CD8-positive, alpha-beta memory T cell (primary cell): ENCODE data around the gene ATP11A. TPM values are rescaled to one million over a fixed set of nuclear protein-coding genes. Genes with fewer than 3 reads are reported as not detected.
A peak's percentile ranks its signal among the peaks of the same experiment; 100 is the strongest.

ENCODE experiments used
- CTCF ChIA-PET: fragments of 350-600 bp; sonication (Branson Sonifier 250); formaldehyde crosslinking; loops from one replicate; lab custom pipeline; 2021; ENCODE audit warnings: antibody characterized with exemption; lab: Charles Lee
- POLR2A ChIA-PET: fragments of 350-600 bp; sonication (Branson Sonifier 250); formaldehyde crosslinking; loops from one replicate; lab custom pipeline; 2021; ENCODE audit warnings: antibody characterized with exemption; lab: Charles Lee
- DNase-seq, 5 donors: peaks; one replicate each; pipeline versions ENCODE4 v3.0.0 to v3.0.0-alpha.2; 2020 to 2022; ENCODE audit warnings: mixed read lengths in 1 of 5
- H3K27ac ChIP-seq: one replicate; pipeline ENCODE4 v1.7.0; 2013; ENCODE audit warnings: low read depth, mild to moderate bottlenecking, low read length, moderate library complexity
- H3K27me3 ChIP-seq: 2 replicates; pipeline ENCODE4 v1.7.0; 2013; ENCODE audit warnings: low read length, mild to moderate bottlenecking; ENCODE audit not compliant: insufficient read depth, poor library complexity, severe bottlenecking
- H3K36me3 ChIP-seq: 2 replicates; pipeline ENCODE4 v1.7.0; 2013; ENCODE audit warnings: mild to moderate bottlenecking, low read length, moderate library complexity; ENCODE audit not compliant: insufficient read depth
- H3K4me1 ChIP-seq: 2 replicates; pipeline ENCODE4 v1.7.0; 2013; ENCODE audit warnings: mild to moderate bottlenecking, low read length, moderate library complexity; ENCODE audit not compliant: insufficient read depth
- H3K4me3 ChIP-seq: 2 replicates; pipeline ENCODE4 v1.7.0; 2013; ENCODE audit warnings: mild to moderate bottlenecking, low read length
- H3K9me3 ChIP-seq: 2 replicates; pipeline ENCODE4 v1.7.0; 2013; ENCODE audit warnings: mild to moderate bottlenecking, low read length
- H3K27ac Mint-ChIP-seq, 8 donors: one replicate each; pipeline ENCODE4 v1.8.0; 2020 to 2021; ENCODE audit warnings: mixed read lengths in 8 of 8, mild to moderate bottlenecking in 6 of 8, inconsistent platforms in 3 of 8, moderate library complexity in 3 of 8
- H3K27me3 Mint-ChIP-seq, 2 donors: one replicate each; pipeline ENCODE4 v1.8.0; 2020 to 2021; ENCODE audit warnings: mixed read lengths in 2 of 2, mild to moderate bottlenecking in 1 of 2, moderate library complexity in 1 of 2
- H3K36me3 Mint-ChIP-seq, 3 donors: one replicate each; pipeline ENCODE4 v1.8.0; 2020 to 2021; ENCODE audit warnings: mixed read lengths in 3 of 3, inconsistent platforms in 1 of 3, mild to moderate bottlenecking in 1 of 3
- H3K4me1 Mint-ChIP-seq, 3 donors: one replicate each; pipeline ENCODE4 v1.8.0; 2020 to 2021; ENCODE audit warnings: mixed read lengths in 3 of 3, inconsistent platforms in 1 of 3, mild to moderate bottlenecking in 1 of 3
- H3K4me3 Mint-ChIP-seq, 7 donors: one replicate each; pipeline ENCODE4 v1.8.0; 2020 to 2021; ENCODE audit warnings: mixed read lengths in 7 of 7, mild to moderate bottlenecking in 6 of 7, moderate library complexity in 4 of 7, inconsistent platforms in 2 of 7
- H3K9me3 Mint-ChIP-seq, 5 donors: one replicate each; pipeline ENCODE4 v1.8.0; 2020 to 2022; ENCODE audit warnings: mixed read lengths in 5 of 5, mild to moderate bottlenecking in 3 of 5, moderate library complexity in 2 of 5, inconsistent platforms in 1 of 5
- polyA plus RNA-seq: library from polyadenylated mRNA; unstranded; fragments of 300-500 nt; fragmentation: Illumina TruSeq; gene quantifications from one replicate; pipeline ENCODE4 v1.2.3, GENCODE V29; 2021
- total RNA-seq, 2 experiments: library from RNA; stranded (reverse); gene quantifications; one replicate each; pipeline ENCODE4 v1.2.3, GENCODE V29; 2021

The ATP11A gene
- total and polyA plus RNA-seq, 3 experiments from 2014 or later, result 4.5 to 34.6 (median 34.0) TPM

DNA sequence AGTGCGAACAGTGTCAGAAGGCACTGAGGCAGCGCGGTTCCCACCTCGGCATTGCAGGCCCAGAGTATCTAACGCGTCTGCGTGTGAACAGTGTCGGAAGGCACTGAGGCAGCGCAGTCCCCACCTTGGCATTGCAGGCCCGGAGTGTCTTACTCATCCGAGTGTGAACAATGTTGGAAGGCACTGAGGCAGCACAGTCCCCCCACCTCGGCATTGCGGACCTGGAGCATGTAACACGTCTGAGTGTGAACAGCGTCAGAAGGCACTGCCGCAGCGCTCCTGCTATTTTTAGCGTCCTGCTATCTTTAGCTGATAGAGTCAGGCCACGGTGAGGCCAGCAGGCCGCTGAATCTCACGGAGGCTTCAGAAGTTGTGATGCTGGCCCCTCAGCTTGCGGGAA lies 39.6 kb downstream of the ATP11A start:
- CTCF ChIA-PET, result no interaction called here
- Histone ChIP-seq H3K27ac (no peak overlapping the region), H3K36me3 (no peaks in the 10 kb centered on the region), H3K9me3 (no peaks in the 10 kb centered on the region), H3K4me1 (peaks cover 14% of the 10 kb centered on the region), H3K4me3 (no peak overlapping the region), H3K27me3 (no peaks in the 10 kb centered on the region)
- peaks cover 12 to 30% (median 26%) of the 10 kb centered on the region in 3 donors for H3K4me1 Mint-ChIP-seq
- POLR2A ChIA-PET, result no interaction called here
- H3K4me3 Mint-ChIP-seq, result no peak overlapping the region
- H3K27me3 Mint-ChIP-seq, result no peaks in the 10 kb centered on the region
- no peak for DNase-seq
- H3K27ac Mint-ChIP-seq, result no peak overlapping the region
- no peaks in the 10 kb centered on the region for H3K9me3 Mint-ChIP-seq
- H3K36me3 Mint-ChIP-seq, result no peaks in the 10 kb centered on the region

DNA sequence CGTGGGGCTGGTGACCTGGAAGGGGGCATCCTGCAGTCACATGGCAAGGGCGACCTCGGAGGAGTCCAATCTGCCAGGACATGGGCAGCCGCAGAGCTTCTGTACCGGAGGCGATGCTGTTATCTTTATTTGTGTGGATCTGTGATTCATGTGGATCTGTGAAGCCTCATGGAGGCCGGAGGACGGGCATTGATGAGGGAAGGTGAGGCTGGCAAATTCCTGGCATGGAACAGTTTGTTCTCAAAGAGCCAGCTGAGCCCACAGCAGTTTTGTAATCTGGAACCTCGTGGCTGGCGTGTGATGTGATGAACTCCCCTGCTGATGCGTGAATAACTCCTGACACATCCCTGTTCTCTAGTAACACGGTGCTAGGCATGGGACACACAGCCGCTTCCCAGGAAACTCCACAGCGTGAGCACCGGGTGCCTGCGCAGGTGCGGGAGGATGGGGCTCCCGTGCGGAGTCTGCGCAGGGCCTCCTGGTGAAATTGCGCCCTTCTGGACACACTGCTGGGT lies 40.4 kb downstream of the ATP11A start:
- DNase-seq, result no peak
- H3K9me3 Mint-ChIP-seq, result no peaks in the 10 kb centered on the region
- Histone ChIP-seq H3K4me3 (no peak overlapping the region), H3K27ac (no peak overlapping the region), H3K27me3 (no peaks in the 10 kb centered on the region), H3K9me3 (no peaks in the 10 kb centered on the region), H3K4me1 (peaks cover 14% of the 10 kb centered on the region), H3K36me3 (no peaks in the 10 kb centered on the region)
- H3K27me3 Mint-ChIP-seq, result no peaks in the 10 kb centered on the region
- peaks cover 10 to 24% (median 22%) of the 10 kb centered on the region in 3 donors for H3K4me1 Mint-ChIP-seq
- CTCF ChIA-PET, result no interaction called here
- POLR2A ChIA-PET, result no interaction called here
- H3K4me3 Mint-ChIP-seq, result no peak overlapping the region
- H3K27ac Mint-ChIP-seq, result no peak overlapping the region
- no peaks in the 10 kb centered on the region for H3K36me3 Mint-ChIP-seq

DNA sequence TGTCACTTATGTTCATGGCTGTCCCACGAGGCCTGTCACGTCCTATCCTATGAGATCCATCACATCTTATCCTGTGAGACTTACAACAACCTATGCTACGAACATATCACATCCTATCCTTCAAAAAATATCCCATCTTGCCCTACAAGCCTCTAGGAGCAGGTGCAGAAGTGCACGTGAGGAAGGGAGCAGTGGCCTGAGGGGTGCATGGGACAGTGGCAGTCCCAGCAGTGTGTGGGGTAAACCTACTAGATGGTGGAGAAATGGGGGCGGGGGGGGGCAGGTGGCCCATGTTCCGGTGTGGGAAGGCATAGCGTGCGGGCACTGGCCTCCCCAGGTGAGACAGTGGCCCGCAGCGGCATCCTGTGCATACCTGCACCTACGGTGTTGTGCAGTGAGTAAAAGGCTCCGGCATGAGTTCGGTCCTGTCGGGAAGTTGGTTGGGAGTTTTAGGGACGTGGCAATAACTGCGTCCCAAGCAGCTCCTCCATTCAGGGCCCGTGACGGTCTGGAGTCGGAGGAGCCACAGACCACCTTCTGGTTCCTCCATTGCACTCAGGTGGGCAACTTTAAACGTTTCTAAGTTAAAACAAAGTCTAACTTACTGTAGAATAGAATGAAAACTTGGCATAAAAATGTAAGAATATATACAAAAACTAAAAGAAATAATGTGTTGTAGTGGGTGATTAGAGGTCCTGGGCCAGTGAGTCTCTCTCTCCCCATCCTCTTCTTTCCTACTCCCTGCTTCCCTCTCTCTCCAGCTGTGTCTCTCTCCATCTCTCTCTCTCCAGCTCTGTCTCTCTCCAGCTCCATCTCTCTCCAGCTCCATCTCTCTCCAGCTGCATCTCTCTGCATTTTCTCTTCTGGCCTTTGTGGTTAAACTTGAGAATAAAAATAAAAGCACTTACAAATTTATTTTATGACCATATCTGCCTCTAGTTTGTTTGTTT lies 42.1 kb downstream of the ATP11A start:
- Histone ChIP-seq H3K36me3 (no peaks in the 10 kb centered on the region), H3K27ac (no peak overlapping the region), H3K4me1 (no peaks in the 10 kb centered on the region), H3K4me3 (no peak overlapping the region), H3K27me3 (no peaks in the 10 kb centered on the region), H3K9me3 (no peaks in the 10 kb centered on the region)
- ChIA-PET POLR2A (no interaction called here), CTCF (no interaction called here)
- Mint-ChIP-seq H3K36me3 (no peaks in the 10 kb centered on the region), H3K27ac (peak overlapping the region in 1 of 8 donors; percentile 17), H3K4me3 (no peak overlapping the region), H3K9me3 (no peaks in the 10 kb centered on the region), H3K27me3 (no peaks in the 10 kb centered on the region), H3K4me1 (peaks cover 0 to 10% (median 10%) of the 10 kb centered on the region in 3 donors)
- no peak for DNase-seq

DNA sequence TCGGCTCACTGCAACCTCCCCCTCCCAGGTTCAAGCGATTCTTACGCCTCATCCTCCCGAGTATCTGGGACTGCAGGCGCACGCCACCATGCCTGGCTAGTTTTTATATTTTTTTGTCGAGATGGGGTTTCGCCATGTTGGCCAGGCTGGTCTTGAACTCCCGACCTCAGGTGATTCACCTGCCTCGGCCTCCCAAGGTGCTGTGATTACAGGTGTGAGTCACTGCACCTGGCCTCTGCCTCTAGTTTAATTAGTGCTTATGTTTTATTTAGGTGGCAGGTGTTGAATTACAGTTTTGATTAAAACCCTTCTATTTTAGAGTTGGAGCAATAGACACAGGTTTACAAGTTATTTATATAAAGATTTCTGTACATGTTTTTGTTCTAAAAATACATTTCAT lies 42.8 kb downstream of the ATP11A start:
- no peaks in the 10 kb centered on the region for H3K36me3 ChIP-seq
- H3K4me1 ChIP-seq, result no peaks in the 10 kb centered on the region
- H3K27ac ChIP-seq, result no peak overlapping the region
- ChIA-PET POLR2A (no interaction called here), CTCF (no interaction called here)
- Mint-ChIP-seq H3K4me3 (no peak overlapping the region), H3K27ac (peak overlapping the region in 1 of 8 donors; percentile 17), H3K4me1 (peaks cover 4 to 13% (median 10%) of the 10 kb centered on the region in 3 donors), H3K36me3 (no peaks in the 10 kb centered on the region), H3K27me3 (no peaks in the 10 kb centered on the region), H3K9me3 (no peaks in the 10 kb centered on the region)
- H3K27me3 ChIP-seq, result no peaks in the 10 kb centered on the region
- H3K9me3 ChIP-seq, result no peaks in the 10 kb centered on the region
- H3K4me3 ChIP-seq, result no peak overlapping the region
- no peak for DNase-seq

DNA sequence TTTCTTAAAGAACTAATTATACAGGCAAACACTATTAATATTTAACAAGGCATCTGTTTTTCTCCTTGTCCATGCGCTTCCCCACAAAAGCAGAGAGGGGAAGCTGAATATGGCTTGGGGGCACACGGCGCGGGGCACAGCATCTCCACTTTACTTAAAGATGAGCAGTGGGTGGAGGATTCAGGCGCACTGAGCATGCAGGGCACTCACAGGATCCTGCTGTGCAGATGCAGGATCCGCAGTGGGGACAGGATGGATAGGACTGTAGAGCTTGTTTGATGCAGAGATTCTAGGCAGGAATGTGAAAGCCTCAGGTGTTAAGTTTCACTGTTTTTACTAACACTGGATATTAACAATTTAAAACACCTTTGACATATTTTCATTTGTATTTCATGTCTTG lies 43.3 kb downstream of the ATP11A start:
- no peaks in the 10 kb centered on the region for H3K27me3 ChIP-seq
- H3K4me1 ChIP-seq, result no peaks in the 10 kb centered on the region
- no peak overlapping the region for H3K27ac ChIP-seq
- H3K36me3 ChIP-seq, result no peaks in the 10 kb centered on the region
- CTCF ChIA-PET, result no interaction called here
- POLR2A ChIA-PET, result no interaction called here
- H3K27me3 Mint-ChIP-seq, result no peaks in the 10 kb centered on the region
- H3K9me3 Mint-ChIP-seq, result no peaks in the 10 kb centered on the region
- H3K4me1 Mint-ChIP-seq, result peaks cover 4 to 13% (median 10%) of the 10 kb centered on the region in 3 donors
- no peak overlapping the region for H3K4me3 Mint-ChIP-seq
- no peak for DNase-seq
- no peak overlapping the region for H3K4me3 ChIP-seq
- H3K9me3 ChIP-seq, result no peaks in the 10 kb centered on the region
- peak overlapping the region in 1 of 8 donors; percentile 60 for H3K27ac Mint-ChIP-seq
- no peaks in the 10 kb centered on the region for H3K36me3 Mint-ChIP-seq

DNA sequence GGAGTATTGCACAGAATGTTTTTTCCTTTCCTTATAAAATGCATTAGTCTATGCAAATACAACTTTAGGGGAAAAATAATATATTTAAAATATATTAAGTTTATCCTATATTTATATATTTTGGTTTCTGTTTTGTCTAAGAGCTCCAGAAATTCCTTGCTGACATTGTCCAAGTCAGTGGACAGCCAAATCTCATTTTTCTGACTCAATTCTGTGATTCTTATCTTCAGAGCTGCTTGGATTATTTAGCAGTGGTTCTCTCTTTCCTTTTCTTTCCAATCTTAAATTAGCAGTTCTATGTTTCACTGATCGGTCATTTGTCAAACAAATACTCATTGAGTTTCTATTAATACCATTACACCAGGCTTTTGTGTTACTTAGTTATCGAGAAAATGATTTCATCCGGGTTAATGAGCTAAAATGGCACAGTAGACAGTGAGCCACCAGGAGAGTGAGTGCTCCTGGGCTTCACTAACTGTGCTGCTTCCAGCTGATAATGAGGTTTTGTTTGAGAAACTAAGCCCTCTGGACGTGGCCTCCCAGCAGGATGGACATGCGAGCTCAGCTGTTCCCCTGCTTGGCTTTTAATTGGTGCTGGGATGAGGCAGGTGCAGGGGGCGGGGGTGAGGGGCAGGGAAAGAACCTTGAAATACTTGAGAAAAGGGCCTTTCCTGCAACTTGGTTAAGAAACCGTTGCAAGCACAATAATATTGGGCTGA lies 44.0 kb downstream of the ATP11A start:
- H3K9me3 ChIP-seq, result no peaks in the 10 kb centered on the region
- H3K4me1 ChIP-seq, result no peaks in the 10 kb centered on the region
- Mint-ChIP-seq H3K27ac (no peak overlapping the region), H3K27me3 (no peaks in the 10 kb centered on the region), H3K4me3 (no peak overlapping the region), H3K9me3 (no peaks in the 10 kb centered on the region), H3K4me1 (peaks cover 4 to 13% (median 10%) of the 10 kb centered on the region in 3 donors), H3K36me3 (no peaks in the 10 kb centered on the region)
- no peaks in the 10 kb centered on the region for H3K36me3 ChIP-seq
- CTCF ChIA-PET, result no interaction called here
- no peaks in the 10 kb centered on the region for H3K27me3 ChIP-seq
- no peak for DNase-seq
- H3K4me3 ChIP-seq, result no peak overlapping the region
- H3K27ac ChIP-seq, result no peak overlapping the region
- POLR2A ChIA-PET, result no interaction called here

DNA sequence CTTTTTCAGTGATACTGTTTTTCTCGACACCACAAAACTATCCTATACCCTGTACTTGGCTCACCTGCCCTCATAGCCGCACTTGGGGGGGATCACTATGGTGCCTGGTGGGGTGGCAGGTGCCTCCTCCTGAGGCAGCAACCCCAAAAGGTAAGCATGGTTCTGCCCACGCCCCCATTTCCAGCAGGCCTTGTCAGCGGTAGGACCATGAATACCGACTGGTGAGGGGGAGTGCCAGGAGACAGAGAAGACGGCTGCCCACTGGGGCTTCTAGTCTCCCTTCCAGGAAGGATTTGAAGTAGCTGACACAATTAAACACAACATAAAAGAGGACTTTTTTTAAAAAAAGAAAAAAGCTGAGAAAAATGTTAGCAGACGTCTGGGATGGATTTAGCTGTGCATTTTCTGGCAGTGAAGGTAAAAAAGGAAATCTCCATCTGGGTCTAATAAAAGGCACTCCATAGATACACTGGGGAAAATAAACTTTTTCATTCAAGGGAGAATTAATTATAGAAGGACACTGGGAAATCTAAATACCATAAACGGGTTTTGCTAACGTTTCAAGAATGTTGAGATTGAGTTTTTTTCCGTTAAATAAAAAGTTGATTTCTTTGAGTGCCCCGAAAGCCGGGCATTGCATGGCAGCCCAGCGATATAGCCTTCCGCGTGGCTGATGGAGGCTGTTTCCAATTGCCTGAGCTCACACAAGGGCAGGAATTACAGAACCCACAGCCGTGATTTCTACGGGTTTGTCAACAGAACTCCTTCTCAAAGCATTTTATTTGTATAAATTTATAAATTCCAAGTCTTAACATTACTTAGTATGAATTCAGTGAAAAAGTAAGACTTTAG lies 45.1 kb downstream of the ATP11A start:
- ChIA-PET POLR2A (no interaction called here), CTCF (no interaction called here)
- Mint-ChIP-seq H3K36me3 (no peaks in the 10 kb centered on the region), H3K27me3 (no peaks in the 10 kb centered on the region), H3K9me3 (no peaks in the 10 kb centered on the region), H3K4me3 (no peak overlapping the region), H3K27ac (no peak overlapping the region), H3K4me1 (peaks cover 10 to 13% (median 12%) of the 10 kb centered on the region in 3 donors)
- H3K4me3 ChIP-seq, result no peak overlapping the region
- no peak for DNase-seq
- no peak overlapping the region for H3K27ac ChIP-seq
- no peaks in the 10 kb centered on the region for H3K9me3 ChIP-seq
- H3K27me3 ChIP-seq, result no peaks in the 10 kb centered on the region
- no peaks in the 10 kb centered on the region for H3K4me1 ChIP-seq
- H3K36me3 ChIP-seq, result no peaks in the 10 kb centered on the region
